ENCODE results near the gene KRTAP10-4.

DNA sequence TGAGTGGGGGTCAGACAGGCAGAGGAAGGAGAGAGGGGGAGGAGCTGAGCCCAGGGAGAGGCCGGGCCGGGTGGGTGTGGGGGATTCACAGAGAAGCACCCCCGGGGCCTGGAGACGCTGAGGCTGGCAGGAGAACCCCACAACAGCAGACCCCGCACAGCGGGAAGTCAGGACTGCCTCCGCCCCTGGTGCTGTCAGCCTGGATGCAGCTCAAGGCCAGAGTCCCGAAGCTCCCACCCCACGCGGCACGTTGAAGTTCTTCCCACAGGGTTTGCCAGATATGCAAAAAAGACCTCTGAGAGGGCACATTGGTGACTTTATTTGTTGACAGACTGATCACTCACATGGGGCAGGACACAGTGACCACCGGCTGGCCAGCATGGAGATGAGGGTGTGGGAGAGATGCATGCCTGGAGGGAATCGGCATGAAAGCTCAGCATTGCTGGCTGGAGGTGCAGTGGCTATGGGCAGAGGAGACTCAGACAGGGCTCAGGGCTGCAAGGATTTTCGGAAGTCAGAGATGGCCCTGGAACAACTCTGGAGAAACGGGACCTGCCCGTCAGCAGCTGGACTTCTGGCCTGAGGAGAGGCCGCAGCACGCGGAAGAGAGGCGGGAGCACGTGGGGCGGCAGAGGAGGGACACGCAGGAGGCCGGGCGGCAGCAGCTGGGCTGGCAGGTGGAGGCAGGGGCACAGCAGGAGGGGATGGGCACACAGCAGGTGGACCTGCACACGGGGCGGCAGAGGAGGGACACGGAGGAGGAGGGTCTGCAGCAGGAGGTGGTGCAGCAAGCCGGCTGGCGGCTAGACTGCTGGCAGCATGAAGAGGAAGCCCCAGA, 15.8 kb upstream of the KRTAP10-4 start:
- TF ChIP-seq, protein P1, sequence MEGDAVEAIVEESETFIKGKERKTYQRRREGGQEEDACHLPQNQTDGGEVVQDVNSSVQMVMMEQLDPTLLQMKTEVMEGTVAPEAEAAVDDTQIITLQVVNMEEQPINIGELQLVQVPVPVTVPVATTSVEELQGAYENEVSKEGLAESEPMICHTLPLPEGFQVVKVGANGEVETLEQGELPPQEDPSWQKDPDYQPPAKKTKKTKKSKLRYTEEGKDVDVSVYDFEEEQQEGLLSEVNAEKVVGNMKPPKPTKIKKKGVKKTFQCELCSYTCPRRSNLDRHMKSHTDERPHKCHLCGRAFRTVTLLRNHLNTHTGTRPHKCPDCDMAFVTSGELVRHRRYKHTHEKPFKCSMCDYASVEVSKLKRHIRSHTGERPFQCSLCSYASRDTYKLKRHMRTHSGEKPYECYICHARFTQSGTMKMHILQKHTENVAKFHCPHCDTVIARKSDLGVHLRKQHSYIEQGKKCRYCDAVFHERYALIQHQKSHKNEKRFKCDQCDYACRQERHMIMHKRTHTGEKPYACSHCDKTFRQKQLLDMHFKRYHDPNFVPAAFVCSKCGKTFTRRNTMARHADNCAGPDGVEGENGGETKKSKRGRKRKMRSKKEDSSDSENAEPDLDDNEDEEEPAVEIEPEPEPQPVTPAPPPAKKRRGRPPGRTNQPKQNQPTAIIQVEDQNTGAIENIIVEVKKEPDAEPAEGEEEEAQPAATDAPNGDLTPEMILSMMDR (conservative IDR thresholded peaks at IDR 0.05 in 1 of 2, IDR thresholded peaks at IDR 0.05 in 1 of 2; ENCODE audit: low read depth in 1 of 2, low read length in 2 of 2) = no peak
- no peak for TF ChIP-seq EZH2 (IDR thresholded peaks at IDR 0.05; ENCODE audit: low read length, missing control alignments)
